GM21619 (cell line): Measurements from ENCODE around the gene SETD1B.

Source experiments
- ATAC-seq: cut with Tn5 transposase; IDR thresholded peaks from one replicate; pipeline ENCODE4 v1.9.1; 2021; ENCODE audit not compliant: unreplicated experiment

SETD1B gene

GRCh38 chr12:121806546-121807423 is 3.0 kb downstream of the SETD1B start:
- no peak for ATAC-seq

- ATAC-seq = no peak
Observed at GRCh38 chr12:121807642-121808347, 4.0 kb downstream of the SETD1B start.

GRCh38 chr12:121808623-121809022 is 4.8 kb downstream of the SETD1B start:
- ATAC-seq = no peak

GRCh38 chr12:121809712-121810116 is 5.9 kb downstream of the SETD1B start:
- no peak for ATAC-seq

GRCh38 chr12:121810234-121810817 is 6.5 kb downstream of the SETD1B start:
- no peak for ATAC-seq

GRCh38 chr12:121810833-121811433 is 7.1 kb downstream of the SETD1B start:
- ATAC-seq = no peak

GRCh38 chr12:121811434-121812319 is 7.9 kb downstream of the SETD1B start:
- ATAC-seq = peak; percentile 54

- peak; percentile 29 for ATAC-seq
Observed at GRCh38 chr12:121812320-121812871, 8.6 kb downstream of the SETD1B start.

GRCh38 chr12:121812921-121813896 is 9.4 kb downstream of the SETD1B start:
- no peak for ATAC-seq

- no peak for ATAC-seq
Observed at GRCh38 chr12:121813951-121814350, 10.1 kb downstream of the SETD1B start.

GRCh38 chr12:121814429-121815119 is 10.8 kb downstream of the SETD1B start:
- no peak for ATAC-seq

- no peak for ATAC-seq
Observed at GRCh38 chr12:121815263-121815662, 11.5 kb downstream of the SETD1B start.

- no peak for ATAC-seq
Observed at GRCh38 chr12:121816925-121817647, 13.3 kb downstream of the SETD1B start.

GRCh38 chr12:121817648-121818043 is 13.8 kb downstream of the SETD1B start:
- no peak for ATAC-seq

GRCh38 chr12:121819212-121819949 is 15.6 kb downstream of the SETD1B start:
- ATAC-seq = no peak

GRCh38 chr12:121820056-121820455 is 16.2 kb downstream of the SETD1B start:
- ATAC-seq = no peak
